GM23248 (cell line): ENCODE measurements around the gene RICTOR. TPM values are rescaled to one million over a fixed set of nuclear protein-coding genes. Genes with fewer than 3 reads are reported as not detected.

ENCODE experiments used
- DNase-seq: peaks from one replicate; pipeline ENCODE4 v3.0.0-alpha.2; 2015
- H2AFZ ChIP-seq: fragments of 200-600 bp; sonication (generic); 2 replicates; pipeline ENCODE4 v1.6.1; 2016; ENCODE audit warnings: antibody characterized with exemption
- H3F3A ChIP-seq: fragments of 200-600 bp; sonication (generic); 2 replicates; pipeline ENCODE4 v1.6.1; 2016; ENCODE audit warnings: mild to moderate bottlenecking, antibody characterized with exemption, mixed run types; ENCODE audit not compliant: insufficient read depth
- H3K27ac ChIP-seq: fragments of 200-600 bp; sonication (generic); 2 replicates; pipeline ENCODE4 v1.5.1; 2016; ENCODE audit warnings: mild to moderate bottlenecking
- H3K27me3 ChIP-seq: fragments of 200-600 bp; sonication (generic); replicated peaks from 2 replicates; pipeline ENCODE4 v1.6.1; 2016; ENCODE audit warnings: mild to moderate bottlenecking; ENCODE audit not compliant: insufficient read depth
- H3K36me3 ChIP-seq: fragments of 200-600 bp; sonication (generic); 2 replicates; pipeline ENCODE4 v1.6.1; 2016; ENCODE audit warnings: low read depth, mild to moderate bottlenecking
- H3K4me1 ChIP-seq: fragments of 200-600 bp; sonication (generic); 2 replicates; pipeline ENCODE4 v1.6.1; 2016; ENCODE audit warnings: mild to moderate bottlenecking; ENCODE audit not compliant: insufficient read depth
- H3K4me2 ChIP-seq: fragments of 200-600 bp; sonication (generic); one replicate; pipeline ENCODE4 v1.6.1; 2016; ENCODE audit warnings: mild to moderate bottlenecking; ENCODE audit not compliant: unreplicated experiment
- H3K4me3 ChIP-seq: fragments of 200-600 bp; sonication (generic); 2 replicates; pipeline ENCODE4 v1.5.1; 2016; ENCODE audit warnings: mild to moderate bottlenecking
- H3K79me2 ChIP-seq: fragments of 200-600 bp; sonication (generic); 2 replicates; pipeline ENCODE4 v1.6.1; 2016; ENCODE audit warnings: mild to moderate bottlenecking; ENCODE audit not compliant: insufficient read depth
- H3K9ac ChIP-seq: fragments of 200-600 bp; sonication (generic); 2 replicates; pipeline ENCODE4 v1.6.1; 2016; ENCODE audit warnings: mild to moderate bottlenecking
- H3K9me2 ChIP-seq: fragments of 200-600 bp; sonication (generic); 2 replicates; pipeline ENCODE4 v1.6.1; 2016; ENCODE audit warnings: mixed run types, mild to moderate bottlenecking, moderate library complexity; ENCODE audit not compliant: insufficient read depth
- H3K9me3 ChIP-seq: fragments of 200-600 bp; sonication (generic); one replicate; pipeline ENCODE4 v1.6.1; 2017; ENCODE audit warnings: low read depth
- H4K20me1 ChIP-seq: fragments of 200-600 bp; sonication (generic); 2 replicates; pipeline ENCODE4 v1.6.0; 2016; ENCODE audit not compliant: insufficient read depth
- EZH2 ChIP-seq: fragments of 200-600 bp; sonication (generic); IDR thresholded peaks from 2 replicates; pipeline ENCODE4 v1.6.1; 2018; ENCODE audit warnings: antibody characterized with exemption, mild to moderate bottlenecking; ENCODE audit not compliant: insufficient read depth, poor library complexity, severe bottlenecking
- EZH2phosphoT487 ChIP-seq: fragments of 200-600 bp; sonication (generic); IDR thresholded peaks from 2 replicates; pipeline ENCODE4 v1.6.1; 2018; ENCODE audit warnings: antibody characterized with exemption, moderate library complexity, mild to moderate bottlenecking, low read depth; ENCODE audit not compliant: insufficient read depth
- WGBS, 2 experiments: methylation state at CpG; one replicate each; pipeline ENCODE4 v1.1.6; 2015 to 2017; ENCODE audit warnings: low lambda C conversion rate in 2 of 2, low coverage in 1 of 2; ENCODE audit errors: missing lambda C conversion rate in 2 of 2; 5-methylcytosine and 5-hydroxymethylcytosine counted together
- in situ Hi-C: fragments of 300-500 bp; cut with MboI; formaldehyde crosslinking; loops from 2 replicates; pipeline ENCODE4 v1.15.0; 2020
- polyA plus RNA-seq: library from polyadenylated mRNA; unstranded; fragments of >200 nt; fragmentation: Nextera tagmentation; extraction: Ambion mirVana; gene quantifications from 2 replicates; pipeline ENCODE4 v1.2.1, GENCODE V29; 2016
- total RNA-seq: library from RNA; depleted of rRNA; stranded (reverse); fragments of >200 nt; shearing (Covaris generic); gene quantifications from 2 replicates; pipeline ENCODE4 v1.2.3, GENCODE V29; 2014

Gene RICTOR
- total and polyA plus RNA-seq, 2 experiments from 2014 or later, result 5.7 to 12.5 TPM

DNA sequence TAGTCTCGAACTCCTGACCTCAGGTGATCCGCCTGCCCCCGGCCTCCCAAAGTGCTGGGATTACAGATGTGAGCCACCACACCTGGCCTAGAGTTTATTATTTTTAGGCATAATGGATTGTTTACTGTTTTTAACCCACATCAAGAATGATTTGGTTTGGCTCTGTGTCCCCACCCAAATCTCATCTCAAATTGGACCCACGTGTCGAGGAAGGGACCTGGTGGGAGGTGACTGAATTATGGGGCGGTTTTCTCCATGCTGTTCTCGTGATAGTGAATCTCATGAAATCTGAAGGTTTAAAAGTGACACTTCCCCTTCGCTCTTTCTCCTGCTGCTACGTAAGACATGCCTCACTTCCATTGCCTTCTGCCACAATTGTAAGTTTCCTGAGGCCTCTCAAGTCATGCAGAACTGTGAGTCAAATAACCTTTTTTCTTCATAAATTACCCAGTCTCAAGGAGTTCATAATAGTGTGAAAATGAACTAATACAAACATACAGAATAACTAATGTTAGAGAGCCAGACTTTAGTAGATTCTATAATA lies 88.2 kb downstream of the RICTOR start:
- TF ChIP-seq EZH2phosphoT487 (no peak), EZH2 (no peak)
- H3K9me2 ChIP-seq, result no peaks in the 10 kb centered on the region
- no peak overlapping the region for H3K4me2 ChIP-seq
- peaks cover 45% of the 10 kb centered on the region for H3K79me2 ChIP-seq
- H3K27ac ChIP-seq, result no peak overlapping the region
- H3K27me3 ChIP-seq, result no peaks in the 10 kb centered on the region
- no peaks in the 10 kb centered on the region for H3K4me1 ChIP-seq
- H2AFZ ChIP-seq, result no peak overlapping the region
- no peak for DNase-seq
- no peaks in the 10 kb centered on the region for H4K20me1 ChIP-seq
- in situ Hi-C loops, result loop anchor here (25.0 kb wide), 1 partner anchor 301 kb away; no protein-coding TSS in a partner anchor
- no peak overlapping the region for H3K4me3 ChIP-seq
- H3F3A ChIP-seq, result no peaks in the 10 kb centered on the region
- H3K9ac ChIP-seq, result no peak overlapping the region
- peaks cover 15% of the 10 kb centered on the region; the same call in 1 of the 2 replicates for H3K36me3 ChIP-seq
- H3K9me3 ChIP-seq, result no peaks in the 10 kb centered on the region
- 83 to 84% methylated on average over 9 of the region's 9 CpGs for WGBS, 2 experiments

DNA sequence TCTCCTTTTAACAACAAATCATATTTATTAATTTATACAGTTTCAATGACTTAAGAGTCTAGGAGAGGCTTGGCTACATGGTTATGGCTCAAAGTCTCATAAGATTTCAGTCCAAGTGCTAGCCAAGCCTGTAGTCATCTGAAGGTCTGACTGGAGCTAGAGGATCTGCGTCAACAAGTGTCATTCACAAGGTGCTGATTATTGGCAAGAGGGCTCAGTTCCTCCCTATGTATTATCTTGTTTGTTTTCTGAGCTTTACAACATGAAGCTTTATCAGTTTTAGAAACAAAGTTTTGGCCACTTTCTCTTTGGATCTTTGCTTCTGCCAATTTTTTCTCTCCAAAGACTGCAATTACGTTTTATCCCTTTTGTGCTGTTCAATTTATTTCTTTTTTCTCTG lies 94.7 kb downstream of the RICTOR start:
- H3F3A ChIP-seq, result no peaks in the 10 kb centered on the region
- DNase-seq, result no peak
- WGBS, 2 experiments, result 96% methylated on average over 2 of the region's 2 CpGs
- H4K20me1 ChIP-seq, result no peaks in the 10 kb centered on the region
- no peak overlapping the region for H2AFZ ChIP-seq
- no peak overlapping the region for H3K4me2 ChIP-seq
- H3K9ac ChIP-seq, result no peak overlapping the region
- no peaks in the 10 kb centered on the region for H3K27me3 ChIP-seq
- H3K79me2 ChIP-seq, result no peaks in the 10 kb centered on the region
- H3K4me3 ChIP-seq, result no peak overlapping the region
- in situ Hi-C loops, result loop anchor here (25.0 kb wide), 1 partner anchor 308 kb away; no protein-coding TSS in a partner anchor
- TF ChIP-seq EZH2, result no peak
- TF ChIP-seq EZH2phosphoT487, result no peak
- no peaks in the 10 kb centered on the region for H3K9me2 ChIP-seq
- H3K4me1 ChIP-seq, result no peaks in the 10 kb centered on the region
- no peaks in the 10 kb centered on the region for H3K9me3 ChIP-seq
- 0 out of 2 replicates have a peak, but pooled peaks cover 5% of the 10 kb centered on the region for H3K36me3 ChIP-seq
- H3K27ac ChIP-seq, result no peak overlapping the region

DNA sequence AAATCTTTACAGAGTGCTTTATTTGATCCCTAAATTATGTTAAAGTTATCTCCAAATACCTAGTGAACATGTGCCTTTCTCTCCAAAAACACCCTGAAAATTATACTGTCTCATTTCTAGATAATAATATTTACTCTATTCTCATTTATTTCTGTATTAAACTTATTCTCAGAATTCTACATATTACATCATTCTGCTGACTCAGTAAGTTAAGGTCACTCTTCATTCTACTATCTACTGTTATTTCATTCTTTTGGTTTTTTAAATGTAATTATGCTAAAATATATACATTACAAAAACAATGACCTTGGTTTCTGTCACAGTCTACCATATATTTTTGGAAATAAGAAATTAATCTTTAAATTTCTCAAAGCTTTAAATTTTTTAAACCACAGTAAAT lies 96.2 kb downstream of the RICTOR start:
- Histone ChIP-seq H2AFZ (no peak overlapping the region), H3K36me3 (0 out of 2 replicates have a peak, but pooled peaks cover 5% of the 10 kb centered on the region), H3F3A (no peaks in the 10 kb centered on the region), H3K4me3 (no peak overlapping the region), H3K27me3 (no peaks in the 10 kb centered on the region), H3K9me3 (no peaks in the 10 kb centered on the region), H3K79me2 (no peaks in the 10 kb centered on the region), H3K4me1 (no peaks in the 10 kb centered on the region), H3K27ac (no peak overlapping the region), H3K4me2 (no peak overlapping the region), H3K9me2 (no peaks in the 10 kb centered on the region), H4K20me1 (no peaks in the 10 kb centered on the region), H3K9ac (no peak overlapping the region)
- no peak for DNase-seq
- no peak for TF ChIP-seq EZH2
- no peak for TF ChIP-seq EZH2phosphoT487
- in situ Hi-C loops, result loop anchor here (25.0 kb wide), 1 partner anchor 309 kb away; no protein-coding TSS in a partner anchor

DNA sequence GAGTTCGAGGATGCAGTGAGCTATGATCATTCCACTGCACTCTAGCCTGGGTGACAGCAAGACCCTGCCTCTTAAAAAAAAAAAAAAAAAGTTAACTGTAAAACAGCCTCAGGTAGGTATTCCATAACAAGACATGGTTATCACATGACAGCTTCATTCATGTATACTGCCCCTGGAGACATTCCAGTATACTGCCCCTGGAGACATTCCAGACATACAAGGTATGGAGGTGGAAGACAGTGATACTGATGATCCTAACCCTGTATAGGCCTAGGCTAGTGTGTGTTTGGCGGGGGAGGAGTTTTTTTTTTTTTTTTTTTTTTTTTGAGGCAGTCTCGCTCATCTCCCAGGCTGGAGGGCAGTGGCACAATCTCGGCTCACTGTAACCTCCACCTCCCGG lies 105.5 kb downstream of the RICTOR start:
- no peak overlapping the region for H3K4me2 ChIP-seq
- no peak for DNase-seq
- H3F3A ChIP-seq, result no peaks in the 10 kb centered on the region
- WGBS, 2 experiments, result 98 to 99% methylated on average over 5 of the region's 5 CpGs
- no peaks in the 10 kb centered on the region for H4K20me1 ChIP-seq
- TF ChIP-seq EZH2, result no peak
- no peak for TF ChIP-seq EZH2phosphoT487
- no peaks in the 10 kb centered on the region for H3K79me2 ChIP-seq
- H3K9ac ChIP-seq, result no peak overlapping the region
- no peak overlapping the region for H3K4me3 ChIP-seq
- H3K27me3 ChIP-seq, result no peaks in the 10 kb centered on the region
- no peaks in the 10 kb centered on the region for H3K9me3 ChIP-seq
- no peaks in the 10 kb centered on the region for H3K4me1 ChIP-seq
- no peak overlapping the region for H3K27ac ChIP-seq
- H2AFZ ChIP-seq, result no peak overlapping the region
- peaks cover 39% of the 10 kb centered on the region for H3K36me3 ChIP-seq
- no peaks in the 10 kb centered on the region for H3K9me2 ChIP-seq
- in situ Hi-C loops, result no loop called here
